Stimulated activated naive B cell treated with anti-CD40 and anti-IgM and Interleukin-4, amounts not matched to agents 10 μg/mL and 1 μg/mL and 100 μg/mL, for 72 hours (primary cell): ENCODE measurements around the gene JAKMIP2.
"Not testable (repeated sequence)": the region's sequence is repeated elsewhere in the genome, so short reads cannot be mapped to it uniquely, and the experiment has no call there.

ENCODE experiments used
- ATAC-seq, 2 donors: fragments of 150-1000 bp; cut with Tn5 transposase; replicated peaks; 2 replicates each; pipeline ENCODE4 v1.10.0; 2021; ENCODE audit warnings: moderate library complexity in 1 of 2
- DNase-seq: peaks from one replicate; pipeline ENCODE4 v3.0.0; 2021
- H3K27ac Mint-ChIP-seq: one replicate; pipeline ENCODE4 v1.8.0; 2022; ENCODE audit warnings: mild to moderate bottlenecking, mixed read lengths
- H3K27me3 Mint-ChIP-seq, 2 donors: one replicate each; pipeline ENCODE4 v1.8.0; 2022; ENCODE audit warnings: mixed read lengths in 2 of 2
- H3K36me3 Mint-ChIP-seq, 2 donors: one replicate each; pipeline ENCODE4 v1.8.0; 2022; ENCODE audit warnings: mixed read lengths in 2 of 2, mild to moderate bottlenecking in 1 of 2
- H3K4me1 Mint-ChIP-seq, 2 donors: one replicate each; pipeline ENCODE4 v1.8.0; 2022; ENCODE audit warnings: mixed read lengths in 2 of 2, mild to moderate bottlenecking in 1 of 2
- H3K4me3 Mint-ChIP-seq, 2 donors: one replicate each; pipeline ENCODE4 v1.8.0; 2022; ENCODE audit warnings: mild to moderate bottlenecking in 2 of 2, mixed read lengths in 2 of 2, moderate library complexity in 1 of 2
- H3K9me3 Mint-ChIP-seq, 2 donors: one replicate each; pipeline ENCODE4 v1.8.0; 2022; ENCODE audit warnings: mixed read lengths in 2 of 2, mild to moderate bottlenecking in 1 of 2

JAKMIP2 gene

DNA sequence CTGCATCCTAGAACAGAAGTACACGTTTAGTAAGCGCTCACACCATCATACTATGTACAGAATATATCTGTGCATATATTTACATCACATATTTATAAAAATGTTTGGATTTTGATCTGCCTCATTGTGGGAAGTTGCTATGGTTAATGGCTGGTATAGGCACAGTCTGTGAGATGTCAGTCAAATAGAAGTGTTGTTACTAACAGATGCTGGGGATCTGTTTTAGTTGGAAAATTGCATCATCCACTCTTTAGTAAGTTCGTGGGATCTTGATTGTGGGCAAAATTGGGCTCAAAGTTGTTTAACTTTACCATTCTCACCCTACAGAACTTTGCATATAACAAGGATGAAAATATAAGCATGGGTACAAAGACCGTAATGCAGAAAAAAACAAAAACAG is 196.3 kb downstream of the JAKMIP2 start:
- no peaks in the 10 kb centered on the region for H3K4me1 Mint-ChIP-seq
- H3K9me3 Mint-ChIP-seq = no peaks in the 10 kb centered on the region
- H3K27me3 Mint-ChIP-seq = no peaks in the 10 kb centered on the region
- no peak overlapping the region for H3K4me3 Mint-ChIP-seq
- DNase-seq = no peak
- peaks cover 0 to 2% of the 10 kb centered on the region in 2 donors for H3K36me3 Mint-ChIP-seq
- ATAC-seq = no peak
- no peak overlapping the region for H3K27ac Mint-ChIP-seq

DNA sequence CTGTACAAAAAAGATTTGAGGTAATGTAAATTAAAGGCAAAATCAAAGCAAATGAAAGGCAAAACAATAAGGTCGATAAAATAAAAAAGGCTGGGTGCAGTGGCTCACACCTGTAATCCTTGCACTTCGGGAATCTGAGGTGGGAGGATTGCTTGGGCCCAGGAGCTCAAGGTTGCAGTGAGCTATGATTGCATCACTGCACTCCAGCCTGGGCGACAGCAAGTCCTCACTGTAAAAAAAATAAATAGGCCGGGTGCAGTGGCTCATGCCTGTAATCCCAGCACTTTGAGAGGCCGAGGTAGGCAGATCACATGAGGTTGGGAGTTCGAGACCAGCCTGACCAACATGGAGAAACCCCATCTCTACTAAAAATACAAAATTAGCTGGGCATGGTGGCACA is 200.3 kb downstream of the JAKMIP2 start:
- not testable (repeated sequence) for H3K4me1 Mint-ChIP-seq, ATAC-seq, H3K36me3 Mint-ChIP-seq, H3K4me3 Mint-ChIP-seq, DNase-seq, H3K9me3 Mint-ChIP-seq, H3K27me3 Mint-ChIP-seq, H3K27ac Mint-ChIP-seq

DNA sequence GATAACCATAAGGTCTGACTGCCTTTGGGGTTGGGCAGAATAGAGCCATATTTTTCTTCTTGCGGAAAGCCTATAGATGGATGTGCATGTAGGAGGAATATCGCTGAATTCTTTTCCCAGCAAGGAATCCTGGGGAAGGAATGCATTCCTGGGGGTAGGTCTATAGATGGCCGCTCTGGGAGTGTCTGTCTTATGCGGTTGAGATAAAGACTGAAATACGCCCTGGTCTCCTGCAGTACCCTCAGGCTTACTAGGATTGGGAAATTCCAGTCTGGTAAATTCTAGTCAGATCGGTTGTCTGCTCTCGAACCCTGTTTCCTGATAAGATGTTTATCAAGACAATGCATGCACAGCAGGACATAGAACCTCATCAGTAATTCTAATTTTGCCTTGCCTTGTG is 202.1 kb downstream of the JAKMIP2 start:
- not testable (repeated sequence) for H3K27ac Mint-ChIP-seq, ATAC-seq, H3K4me1 Mint-ChIP-seq, H3K4me3 Mint-ChIP-seq, H3K9me3 Mint-ChIP-seq, H3K27me3 Mint-ChIP-seq, DNase-seq, H3K36me3 Mint-ChIP-seq

DNA sequence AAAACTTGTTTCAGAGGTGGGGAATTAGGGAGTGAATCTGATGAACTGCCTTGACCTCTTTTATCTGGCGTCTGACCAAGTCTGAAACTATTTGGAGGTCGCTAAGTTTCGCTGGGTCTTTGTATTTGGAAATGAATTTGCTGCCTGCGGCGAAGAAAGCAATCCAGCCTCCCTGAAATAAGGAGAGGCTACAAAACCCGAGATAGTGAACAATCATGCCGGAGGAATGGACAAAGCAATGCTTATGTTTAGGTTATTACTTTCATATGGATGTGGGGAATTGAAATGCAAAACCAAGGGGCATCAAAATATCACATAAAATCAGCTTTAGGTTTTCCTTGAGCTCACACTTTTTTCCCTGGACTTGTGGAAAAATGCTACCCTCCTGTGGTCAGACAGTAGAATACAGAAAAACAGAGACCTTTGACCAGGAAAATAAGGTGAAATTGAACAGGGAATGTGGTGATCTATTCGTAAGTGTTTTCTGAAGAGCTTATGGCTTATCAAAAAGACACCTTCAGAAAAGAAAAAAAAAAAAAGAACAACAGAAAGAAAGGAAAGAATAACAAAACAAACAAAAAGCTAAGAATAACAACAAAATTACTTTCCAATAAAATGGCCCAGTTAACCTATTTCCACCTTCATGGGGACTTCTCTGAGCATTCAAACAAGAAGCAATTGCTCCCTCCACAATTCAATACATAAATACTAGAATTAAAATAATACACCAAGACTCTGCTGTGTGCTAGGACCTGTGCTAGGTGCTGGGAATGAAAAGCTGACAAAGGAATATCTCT is 204.1 kb downstream of the JAKMIP2 start:
- Mint-ChIP-seq H3K27ac (no peak overlapping the region), H3K4me1 (no peaks in the 10 kb centered on the region), H3K36me3 (no peaks in the 10 kb centered on the region), H3K9me3 (peaks cover 7 to 10% of the 10 kb centered on the region in 2 donors), H3K4me3 (no peak overlapping the region), H3K27me3 (peaks cover 0 to 6% of the 10 kb centered on the region in 2 donors)
- ATAC-seq (no peak), DNase-seq (no peak)

DNA sequence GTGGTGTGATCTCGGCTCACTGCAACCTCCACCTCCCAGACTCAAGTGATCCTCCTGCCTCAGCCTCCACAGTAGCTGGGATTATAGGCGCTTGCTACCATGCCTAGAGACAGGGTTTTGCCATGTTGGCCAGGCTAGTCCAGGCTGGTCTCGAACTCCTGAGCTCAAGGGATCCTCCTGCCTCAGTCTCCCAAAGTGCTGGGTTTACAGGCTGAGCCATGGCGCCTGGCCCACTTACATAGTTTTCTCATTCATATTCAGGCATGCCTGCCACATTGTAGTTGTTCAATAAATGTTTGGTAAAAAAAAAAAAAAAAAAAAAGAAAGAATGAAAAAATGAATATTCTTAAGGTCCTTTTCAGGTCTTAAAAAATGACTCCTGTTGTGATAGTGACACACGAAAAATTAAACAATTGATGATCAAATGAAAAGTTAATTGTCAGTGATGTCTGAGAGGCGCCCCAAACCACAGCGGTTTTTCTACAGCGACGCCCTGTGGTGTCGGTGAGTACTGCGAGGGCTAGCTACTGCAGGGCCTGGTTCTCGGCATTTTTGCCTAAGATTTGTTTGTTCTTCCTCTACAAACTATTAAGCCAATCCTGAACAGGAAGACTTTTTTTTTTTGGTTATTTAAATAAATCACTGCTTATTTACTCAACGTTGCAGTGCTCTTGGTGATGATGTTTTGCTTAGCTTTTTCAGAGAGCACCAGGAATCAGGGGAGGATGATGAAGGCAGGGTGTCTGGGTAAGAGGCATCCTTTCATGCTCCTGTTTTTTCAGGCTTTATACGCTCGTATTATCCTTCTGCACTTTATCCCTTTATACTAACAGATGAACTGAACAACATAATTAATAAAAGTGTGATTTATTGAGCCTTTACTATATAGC is 205.6 kb downstream of the JAKMIP2 start:
- Mint-ChIP-seq H3K36me3 (no peaks in the 10 kb centered on the region), H3K9me3 (peaks cover 7 to 10% of the 10 kb centered on the region in 2 donors), H3K4me1 (no peaks in the 10 kb centered on the region), H3K27ac (no peak overlapping the region), H3K27me3 (peaks cover 0 to 6% of the 10 kb centered on the region in 2 donors), H3K4me3 (no peak overlapping the region)
- DNase-seq = no peak
- ATAC-seq = peak in 1 of 2 donors; percentile 42

DNA sequence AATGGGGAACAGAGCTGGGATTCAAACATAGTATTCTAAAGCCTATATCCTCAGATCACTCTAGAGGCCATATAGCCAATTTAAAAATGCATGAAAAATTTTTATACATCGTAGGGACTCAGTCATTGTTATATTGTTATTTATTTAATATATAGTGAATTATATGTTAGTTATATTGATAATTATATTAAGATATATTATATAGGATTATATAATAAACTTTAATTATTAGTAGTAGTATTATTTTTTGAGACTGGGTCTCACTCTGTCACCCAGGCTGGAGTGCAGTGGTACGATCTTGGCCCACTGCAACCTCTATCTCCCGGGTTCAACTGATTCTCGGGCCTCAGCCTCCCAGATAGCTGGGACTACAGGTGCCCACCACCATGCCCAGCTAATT is 206.9 kb downstream of the JAKMIP2 start:
- H3K4me3 Mint-ChIP-seq = no peak overlapping the region
- peaks cover 5 to 7% of the 10 kb centered on the region in 2 donors for H3K9me3 Mint-ChIP-seq
- H3K27me3 Mint-ChIP-seq = peaks cover 0 to 6% of the 10 kb centered on the region in 2 donors
- no peaks in the 10 kb centered on the region for H3K4me1 Mint-ChIP-seq
- DNase-seq (no peak), ATAC-seq (no peak)
- no peak overlapping the region for H3K27ac Mint-ChIP-seq
- H3K36me3 Mint-ChIP-seq = no peaks in the 10 kb centered on the region

DNA sequence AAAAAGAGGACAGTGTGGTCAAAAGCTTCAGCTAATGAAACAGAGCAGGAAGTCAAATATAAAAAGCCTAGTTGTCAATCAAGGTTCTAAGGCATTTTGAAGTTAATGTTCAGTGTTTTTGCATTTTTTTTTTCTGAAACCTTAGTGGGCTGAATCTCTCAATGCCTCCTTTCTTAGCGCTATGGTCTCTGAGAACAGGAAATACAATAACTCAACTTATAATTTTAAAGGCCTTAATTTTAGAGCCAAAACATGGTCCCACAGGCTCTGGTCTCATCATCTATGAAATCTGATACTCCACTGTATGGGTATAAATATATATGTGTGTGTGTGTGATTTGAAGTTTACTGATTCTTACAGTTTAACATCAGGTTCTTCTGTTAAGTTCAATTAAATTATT is 209.3 kb downstream of the JAKMIP2 start:
- Mint-ChIP-seq H3K27ac (no peak overlapping the region), H3K4me1 (no peaks in the 10 kb centered on the region), H3K4me3 (no peak overlapping the region), H3K9me3 (no peaks in the 10 kb centered on the region), H3K27me3 (peaks cover under 1 to 4% of the 10 kb centered on the region in 2 donors), H3K36me3 (no peaks in the 10 kb centered on the region)
- ATAC-seq (no peak), DNase-seq (no peak)

DNA sequence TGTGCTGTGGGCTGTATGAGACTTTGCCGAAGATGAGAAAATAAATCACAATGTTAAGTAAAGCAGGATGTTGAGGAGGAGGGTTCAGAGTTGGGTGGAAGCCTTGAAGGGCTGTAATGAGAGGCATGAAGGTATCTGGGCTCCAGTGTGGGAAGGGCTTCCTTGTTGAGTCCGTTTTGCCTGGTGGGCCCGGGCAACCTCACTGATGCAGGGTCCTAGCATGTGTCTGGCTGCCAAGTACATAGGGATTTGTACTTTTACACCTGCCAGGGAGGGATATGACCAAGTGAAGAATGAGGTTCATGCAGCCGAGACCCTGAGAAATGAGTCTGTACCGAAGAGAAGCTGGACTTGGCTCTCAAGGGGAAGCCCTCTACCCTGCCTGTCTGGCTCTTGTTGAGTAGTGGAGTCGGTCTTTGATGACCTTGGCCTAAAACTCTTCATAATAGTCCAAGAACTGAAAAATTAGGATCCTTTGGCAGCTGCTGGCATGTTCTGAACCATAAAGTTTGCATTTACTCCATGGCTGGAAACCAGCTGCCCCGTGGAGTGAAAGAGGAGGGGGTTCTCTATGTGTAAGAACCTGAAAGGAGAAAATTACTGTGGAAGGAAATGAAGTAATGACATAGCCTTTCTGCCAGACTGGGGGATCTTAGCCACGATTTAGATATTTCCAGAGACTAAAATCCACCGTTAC is 213.7 kb downstream of the JAKMIP2 start:
- ATAC-seq = no peak
- Mint-ChIP-seq H3K4me1 (no peaks in the 10 kb centered on the region), H3K27me3 (peaks cover 0 to 4% of the 10 kb centered on the region in 2 donors), H3K9me3 (no peaks in the 10 kb centered on the region), H3K36me3 (no peaks in the 10 kb centered on the region), H3K27ac (no peak overlapping the region), H3K4me3 (no peak overlapping the region)
- no peak for DNase-seq

DNA sequence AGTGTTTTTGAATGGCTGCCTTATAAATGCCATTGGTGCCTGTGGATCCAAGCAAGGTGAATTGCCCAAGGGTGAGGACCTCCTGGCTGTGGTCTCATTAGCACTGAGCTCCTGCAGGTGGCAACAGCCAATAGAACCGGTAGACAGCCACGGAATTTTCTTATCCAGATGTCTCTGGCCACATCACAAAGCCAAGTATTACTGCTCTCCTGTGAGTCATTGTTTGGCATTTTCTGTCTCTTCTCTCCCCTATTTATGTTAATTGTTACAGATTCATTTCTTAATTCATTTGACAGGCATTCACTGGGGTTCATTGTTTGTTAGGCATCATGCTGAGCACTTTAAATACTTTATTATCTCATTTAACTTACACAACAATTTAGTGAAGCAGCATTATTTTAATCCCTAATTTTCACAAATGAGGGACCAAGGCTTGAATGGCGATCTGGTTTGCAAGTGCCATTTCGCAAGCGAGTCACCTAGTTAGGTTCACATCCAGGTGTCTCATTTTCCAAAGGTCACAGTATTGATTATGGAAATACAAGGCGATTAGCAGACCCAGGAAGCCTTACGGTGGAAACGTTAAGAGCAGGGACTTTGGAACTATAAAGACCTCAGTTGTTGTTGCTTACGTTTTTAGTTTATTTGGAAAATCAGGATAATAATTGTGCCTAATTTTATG is 214.5 kb downstream of the JAKMIP2 start:
- Mint-ChIP-seq H3K4me1 (no peaks in the 10 kb centered on the region), H3K36me3 (no peaks in the 10 kb centered on the region), H3K4me3 (no peak overlapping the region), H3K27me3 (peaks cover 0 to 4% of the 10 kb centered on the region in 2 donors), H3K27ac (no peak overlapping the region), H3K9me3 (no peaks in the 10 kb centered on the region)
- ATAC-seq (no peak), DNase-seq (no peak)

DNA sequence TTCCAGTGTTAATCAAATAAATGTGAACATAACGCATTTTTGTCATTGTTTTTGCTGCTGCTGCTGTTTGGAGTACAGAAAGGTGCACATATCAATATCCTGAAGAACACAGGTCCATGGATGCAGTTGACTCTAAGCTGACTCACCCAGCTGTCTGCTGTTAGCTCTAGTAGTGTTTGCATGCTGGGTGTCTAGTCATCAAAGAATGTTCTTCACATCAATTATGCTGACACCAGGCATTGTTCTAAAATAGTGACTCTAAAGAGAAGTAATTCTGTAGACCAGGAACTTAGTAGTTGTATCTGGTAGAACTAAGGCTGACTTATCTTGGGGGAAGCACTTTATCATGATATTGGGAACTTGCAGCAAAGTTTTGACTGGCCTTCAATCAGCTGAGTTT is 217.0 kb downstream of the JAKMIP2 start:
- Mint-ChIP-seq H3K4me1 (no peaks in the 10 kb centered on the region), H3K4me3 (no peak overlapping the region), H3K27me3 (peaks cover 0 to 4% of the 10 kb centered on the region in 2 donors), H3K27ac (no peak overlapping the region), H3K9me3 (no peaks in the 10 kb centered on the region), H3K36me3 (no peaks in the 10 kb centered on the region)
- no peak for ATAC-seq
- DNase-seq = no peak

DNA sequence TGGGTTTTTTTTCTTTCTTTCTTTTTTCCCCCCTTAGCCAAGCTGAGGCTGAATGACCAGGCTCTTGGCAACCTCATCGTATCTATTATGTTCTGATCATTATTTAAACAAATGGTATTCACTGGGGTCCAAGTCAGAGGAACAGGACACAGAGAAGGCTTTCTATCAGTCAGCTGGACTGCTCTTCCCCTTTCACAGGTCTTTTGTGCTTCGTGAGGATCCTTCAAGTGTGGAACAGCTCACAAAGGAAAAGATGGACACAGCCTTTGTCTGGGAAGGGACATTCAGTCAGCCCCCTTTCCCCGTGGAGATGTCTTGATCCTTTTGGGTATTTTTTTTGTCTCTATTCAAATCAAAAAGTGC is 218.4 kb downstream of the JAKMIP2 start:
- Mint-ChIP-seq H3K4me1 (no peaks in the 10 kb centered on the region), H3K27ac (no peak overlapping the region), H3K4me3 (no peak overlapping the region), H3K9me3 (no peaks in the 10 kb centered on the region), H3K36me3 (no peaks in the 10 kb centered on the region), H3K27me3 (no peaks in the 10 kb centered on the region)
- DNase-seq (no peak), ATAC-seq (no peak)

DNA sequence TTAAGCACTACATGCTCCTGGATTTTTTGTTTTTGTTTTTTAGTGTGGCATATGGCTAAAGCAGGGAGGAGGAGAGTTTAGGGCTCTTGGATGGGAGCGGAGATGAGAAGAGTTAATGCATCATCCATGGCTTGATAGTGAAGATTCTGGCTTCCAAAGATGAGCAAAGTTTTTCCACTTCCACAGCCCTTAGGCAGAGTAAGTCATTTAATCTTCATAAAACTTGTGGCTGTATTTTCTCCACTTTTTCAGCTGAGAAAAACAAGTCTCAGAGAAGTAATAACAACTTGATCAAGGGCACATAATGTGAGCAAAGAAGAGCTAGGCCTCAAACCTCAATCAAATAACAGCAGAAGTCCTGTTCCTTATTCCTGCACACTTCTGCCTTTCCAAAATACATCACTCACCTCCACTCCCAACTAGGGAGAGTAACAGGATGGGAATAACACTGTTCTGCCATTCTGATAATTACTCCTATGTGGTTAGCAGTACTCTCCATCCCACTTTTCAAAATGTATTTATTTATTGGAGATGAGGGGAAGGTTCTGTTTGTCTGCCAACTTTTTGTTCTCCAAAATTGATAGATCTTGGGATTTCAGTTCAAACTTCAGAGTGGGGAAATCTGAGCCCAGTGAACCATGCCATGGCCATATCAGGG is 218.9 kb downstream of the JAKMIP2 start:
- Mint-ChIP-seq H3K9me3 (no peaks in the 10 kb centered on the region), H3K4me3 (no peak overlapping the region), H3K36me3 (no peaks in the 10 kb centered on the region), H3K27me3 (peaks cover 0 to 4% of the 10 kb centered on the region in 2 donors), H3K4me1 (no peaks in the 10 kb centered on the region), H3K27ac (no peak overlapping the region)
- DNase-seq (no peak), ATAC-seq (no peak)

DNA sequence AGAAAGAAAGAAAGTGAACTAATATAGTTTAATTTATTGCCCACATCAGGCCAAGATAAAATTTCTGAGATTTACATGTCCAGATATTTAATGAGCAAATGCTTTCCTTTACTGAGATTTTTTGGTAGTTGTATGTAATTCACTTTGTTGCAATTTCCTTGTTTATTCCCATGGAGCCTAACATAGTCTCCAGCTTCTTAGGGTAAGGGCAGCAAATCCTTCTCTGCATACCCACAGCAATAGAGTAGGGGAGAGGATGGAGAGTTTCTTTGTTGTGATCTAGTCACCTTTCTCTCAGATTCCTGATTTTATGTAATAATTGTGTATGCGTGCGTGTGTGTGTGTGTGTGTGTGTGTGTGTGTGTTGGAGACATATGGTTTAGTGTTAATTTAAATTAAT is 221.1 kb downstream of the JAKMIP2 start:
- no peaks in the 10 kb centered on the region for H3K9me3 Mint-ChIP-seq

More for the DNA sequence above, 221.1 kb downstream of the JAKMIP2 start:
- DNase-seq (no peak), ATAC-seq (no peak)
- Mint-ChIP-seq H3K27me3 (peaks cover 0 to 4% of the 10 kb centered on the region in 2 donors), H3K4me1 (no peaks in the 10 kb centered on the region), H3K36me3 (no peaks in the 10 kb centered on the region), H3K27ac (no peak overlapping the region), H3K4me3 (no peak overlapping the region)
